Activated T-cell treated with anti-CD3 and anti-CD28 coated beads for 48 hours (primary cell): ENCODE data around the gene TBXAS1.

Experiments used
- DNase-seq: peaks from one replicate; pipeline ENCODE4 v3.0.0-alpha.2; 2020; ENCODE audit warnings: low read depth

TBXAS1 gene

GRCh38 chr7:139829025-139829774 is at the start of gene TBXAS1:
TBXAS1 (plus strand) TSS chr7:139829264; CDS start chr7:139829391, 127 bp downstream.
- DNase-seq, result no peak

GRCh38 chr7:139782932-139783331 is 46.1 kb upstream of the TBXAS1 start:
- DNase-seq, result no peak

GRCh38 chr7:139783647-139784385 is 45.2 kb upstream of the TBXAS1 start:
- no peak for DNase-seq

- DNase-seq, result no peak
Measured at GRCh38 chr7:139784648-139785047, 44.4 kb upstream of the TBXAS1 start.

GRCh38 chr7:139791316-139791715 is 37.7 kb upstream of the TBXAS1 start:
- no peak for DNase-seq

GRCh38 chr7:139797607-139798006 is 31.5 kb upstream of the TBXAS1 start:
- DNase-seq, result no peak

GRCh38 chr7:139798221-139798620 is 30.8 kb upstream of the TBXAS1 start:
- DNase-seq, result no peak

- DNase-seq, result no peak
Measured at GRCh38 chr7:139798892-139799291, 30.2 kb upstream of the TBXAS1 start.

GRCh38 chr7:139799586-139799985 is 29.5 kb upstream of the TBXAS1 start:
- no peak for DNase-seq

- DNase-seq, result no peak
Measured at GRCh38 chr7:139804571-139804970, 24.5 kb upstream of the TBXAS1 start.

GRCh38 chr7:139807009-139807408 is 22.1 kb upstream of the TBXAS1 start:
- DNase-seq, result no peak

- no peak for DNase-seq
Measured at GRCh38 chr7:139808427-139808826, 20.6 kb upstream of the TBXAS1 start.

- DNase-seq, result no peak
Measured at GRCh38 chr7:139808846-139809442, 20.1 kb upstream of the TBXAS1 start.

- DNase-seq, result no peak
Measured at GRCh38 chr7:139811066-139811465, 18.0 kb upstream of the TBXAS1 start.

- DNase-seq, result no peak
Measured at GRCh38 chr7:139813151-139813550, 15.9 kb upstream of the TBXAS1 start.

GRCh38 chr7:139813689-139814088 is 15.4 kb upstream of the TBXAS1 start:
- DNase-seq, result no peak

- DNase-seq, result no peak
Measured at GRCh38 chr7:139817249-139817648, 11.8 kb upstream of the TBXAS1 start.

GRCh38 chr7:139820089-139820488 is 9.0 kb upstream of the TBXAS1 start:
- DNase-seq, result no peak

- no peak for DNase-seq
Measured at GRCh38 chr7:139821349-139822105, 7.5 kb upstream of the TBXAS1 start.

GRCh38 chr7:139822855-139823254 is 6.2 kb upstream of the TBXAS1 start:
- DNase-seq, result no peak

- DNase-seq, result no peak
Measured at GRCh38 chr7:139823959-139824521, 5.0 kb upstream of the TBXAS1 start.

GRCh38 chr7:139825666-139826290 is 3.3 kb upstream of the TBXAS1 start:
- DNase-seq, result no peak
